ENCODE measurements around the gene COX14. TPM values are rescaled to one million over a fixed set of nuclear protein-coding genes. Genes with fewer than 3 reads are reported as not detected.

Gene COX14
- total RNA-seq, 1 experiment from 2014 or later = 31.9 TPM

GRCh38 chr12:50120521-50120920 lies 8.5 kb downstream of the COX14 start:
- Histone ChIP-seq H3K79me1 (ENCODE audit: insufficient read depth, low read depth, low read length, poor library complexity, severe bottlenecking) (peaks cover 3% of the 10 kb centered on the region), H2BK12ac (ENCODE audit: insufficient read length, low read depth, low read length) (no peak overlapping the region), H2BK5ac (ENCODE audit: insufficient read length, low read length) (no peak overlapping the region), H3K27ac (ENCODE audit: insufficient read length, low read depth, low read length) (no peak overlapping the region), H3K9me3 (ENCODE audit: control insufficient read depth, low read depth, low read length) (no peaks in the 10 kb centered on the region), H2BK20ac (ENCODE audit: low read depth, low read length, poor library complexity, severe bottlenecking) (no peak overlapping the region), H3K4ac (ENCODE audit: low read depth, low read length) (no peak overlapping the region), H3K23me2 (ENCODE audit: insufficient read length, low read depth, low read length, poor library complexity, severe bottlenecking) (no peaks in the 10 kb centered on the region), H3K18ac (ENCODE audit: insufficient read length, low read depth, low read length) (no peak overlapping the region), H3K4me2 (ENCODE audit: insufficient read depth, insufficient read length, low read length) (no peak overlapping the region), H3K4me1 (ENCODE audit: insufficient read depth, low read length) (no peaks in the 10 kb centered on the region), H3K56ac (ENCODE audit: insufficient read length, low read depth, low read length) (no peak overlapping the region), H4K20me1 (ENCODE audit: control insufficient read depth, insufficient read depth, insufficient read length) (no peaks in the 10 kb centered on the region), H2BK15ac (ENCODE audit: low read depth, low read length) (no peak overlapping the region), H3K14ac (ENCODE audit: insufficient read depth, low read length) (no peak overlapping the region), H4K5ac (ENCODE audit: insufficient read length, low read depth, low read length) (no peak overlapping the region), H3K9ac (ENCODE audit: extremely low read depth, insufficient read length, low read length) (no peak overlapping the region), H3T11ph (ENCODE audit: low read length) (no peak overlapping the region), H2AFZ (ENCODE audit: low read length) (no peak overlapping the region), H2AK5ac (ENCODE audit: insufficient read length, low read length) (no peak overlapping the region), H4K91ac (ENCODE audit: insufficient read length, low read depth, low read length) (no peak overlapping the region), H3K79me2 (ENCODE audit: insufficient read depth, low read length) (no peaks in the 10 kb centered on the region), H3K23ac (ENCODE audit: insufficient read length, low read depth, low read length) (no peak overlapping the region), H2BK120ac (ENCODE audit: low read depth, low read length, poor library complexity, severe bottlenecking) (no peak overlapping the region), H3K27me3 (ENCODE audit: insufficient read depth, low read length) (no peaks in the 10 kb centered on the region), H4K8ac (replicated peaks; ENCODE audit: insufficient read length, low read depth, low read length) (no peak overlapping the region)
- H3K4me3 Mint-ChIP-seq = no peak overlapping the region
- DNase-seq = no peak
- TF ChIP-seq CTCF (conservative IDR thresholded peaks at IDR 0.05) = no peak
- no peak overlapping the region; a peak in 1 of 7 replicates for H3K27ac Mint-ChIP-seq
- no CpG with 5 or more reads among the region's 3 CpGs for WGBS (ENCODE audit: extremely low coverage, insufficient read length, low lambda C conversion rate)
- H3K36me3 Mint-ChIP-seq (ENCODE audit: insufficient read depth in 1 of 3, low read depth in 3 of 3) = peaks cover 2 to 25% (median 9%) of the 10 kb centered on the region in 3 experiments; a peak in 5 of 7 replicates
- no peaks in the 10 kb centered on the region for H3K4me1 Mint-ChIP-seq
- H3K27me3 Mint-ChIP-seq (ENCODE audit: low read depth) = no peaks in the 10 kb centered on the region
- H3K9me3 Mint-ChIP-seq = no peaks in the 10 kb centered on the region

All from H9 (cell line).